Activated naive CD8-positive, alpha-beta T cell treated with anti-CD3 and anti-CD28 coated beads, Interleukin-2, amount 50 U/mL, for 24 hours (primary cell): ENCODE measurements around the gene ZMIZ1.

Experiments
- ATAC-seq: fragments of 150-1000 bp; cut with Tn5 transposase; one replicate; pipeline ENCODE4 v1.10.0; 2021
- DNase-seq: peaks from one replicate; pipeline ENCODE4 v3.0.0; 2021
- H3K27ac Mint-ChIP-seq: one replicate; pipeline ENCODE4 v1.8.0; 2021; ENCODE audit warnings: mild to moderate bottlenecking, mixed read lengths
- H3K27me3 Mint-ChIP-seq: one replicate; pipeline ENCODE4 v1.8.0; 2021; ENCODE audit warnings: mixed read lengths
- H3K36me3 Mint-ChIP-seq: one replicate; pipeline ENCODE4 v1.8.0; 2021; ENCODE audit warnings: low read depth, mixed read lengths
- H3K4me1 Mint-ChIP-seq: one replicate; pipeline ENCODE4 v1.8.0; 2021; ENCODE audit warnings: mixed read lengths
- H3K4me3 Mint-ChIP-seq: one replicate; pipeline ENCODE4 v1.8.0; 2021; ENCODE audit warnings: mild to moderate bottlenecking, moderate library complexity, mixed read lengths
- H3K9me3 Mint-ChIP-seq: one replicate; pipeline ENCODE4 v1.8.0; 2021; ENCODE audit warnings: mixed read lengths

The ZMIZ1 gene, protein sequence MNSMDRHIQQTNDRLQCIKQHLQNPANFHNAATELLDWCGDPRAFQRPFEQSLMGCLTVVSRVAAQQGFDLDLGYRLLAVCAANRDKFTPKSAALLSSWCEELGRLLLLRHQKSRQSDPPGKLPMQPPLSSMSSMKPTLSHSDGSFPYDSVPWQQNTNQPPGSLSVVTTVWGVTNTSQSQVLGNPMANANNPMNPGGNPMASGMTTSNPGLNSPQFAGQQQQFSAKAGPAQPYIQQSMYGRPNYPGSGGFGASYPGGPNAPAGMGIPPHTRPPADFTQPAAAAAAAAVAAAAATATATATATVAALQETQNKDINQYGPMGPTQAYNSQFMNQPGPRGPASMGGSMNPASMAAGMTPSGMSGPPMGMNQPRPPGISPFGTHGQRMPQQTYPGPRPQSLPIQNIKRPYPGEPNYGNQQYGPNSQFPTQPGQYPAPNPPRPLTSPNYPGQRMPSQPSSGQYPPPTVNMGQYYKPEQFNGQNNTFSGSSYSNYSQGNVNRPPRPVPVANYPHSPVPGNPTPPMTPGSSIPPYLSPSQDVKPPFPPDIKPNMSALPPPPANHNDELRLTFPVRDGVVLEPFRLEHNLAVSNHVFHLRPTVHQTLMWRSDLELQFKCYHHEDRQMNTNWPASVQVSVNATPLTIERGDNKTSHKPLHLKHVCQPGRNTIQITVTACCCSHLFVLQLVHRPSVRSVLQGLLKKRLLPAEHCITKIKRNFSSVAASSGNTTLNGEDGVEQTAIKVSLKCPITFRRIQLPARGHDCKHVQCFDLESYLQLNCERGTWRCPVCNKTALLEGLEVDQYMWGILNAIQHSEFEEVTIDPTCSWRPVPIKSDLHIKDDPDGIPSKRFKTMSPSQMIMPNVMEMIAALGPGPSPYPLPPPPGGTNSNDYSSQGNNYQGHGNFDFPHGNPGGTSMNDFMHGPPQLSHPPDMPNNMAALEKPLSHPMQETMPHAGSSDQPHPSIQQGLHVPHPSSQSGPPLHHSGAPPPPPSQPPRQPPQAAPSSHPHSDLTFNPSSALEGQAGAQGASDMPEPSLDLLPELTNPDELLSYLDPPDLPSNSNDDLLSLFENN

GRCh38 chr10:79068562-79069324, at the start of gene ZMIZ1:
Gene ZMIZ1, plus strand, starts transcription at chr10:79068966. Its CDS starts 132,667 bp downstream, at chr10:79201633.
- H3K4me3 Mint-ChIP-seq: peak within 1 kb of the TSS; percentile 90
- ATAC-seq: peak; percentile 65
- peak within 1 kb of the TSS; percentile 76 for H3K27ac Mint-ChIP-seq
- no peaks in the 10 kb centered on the region for H3K9me3 Mint-ChIP-seq
- peak; percentile 85 for DNase-seq
- no peaks in the 10 kb centered on the region for H3K36me3 Mint-ChIP-seq
- H3K27me3 Mint-ChIP-seq: peaks cover 6% of the 10 kb centered on the region
- H3K4me1 Mint-ChIP-seq: peaks cover 42% of the 10 kb centered on the region

- H3K4me3 Mint-ChIP-seq: no peak overlapping the region
- peaks cover 6% of the 10 kb centered on the region for H3K9me3 Mint-ChIP-seq
- no peaks in the 10 kb centered on the region for H3K27me3 Mint-ChIP-seq
- DNase-seq: no peak
- H3K36me3 Mint-ChIP-seq: no peaks in the 10 kb centered on the region
- ATAC-seq: no peak
- no peak overlapping the region for H3K27ac Mint-ChIP-seq
- peaks cover 10% of the 10 kb centered on the region for H3K4me1 Mint-ChIP-seq
Measured at GRCh38 chr10:79019441-79020014, 49.2 kb upstream of the ZMIZ1 start.

GRCh38 chr10:79020015-79020491, 48.7 kb upstream of the ZMIZ1 start:
- ATAC-seq (no peak), DNase-seq (no peak)
- H3K9me3 Mint-ChIP-seq: peaks cover 6% of the 10 kb centered on the region
- H3K4me1 Mint-ChIP-seq: peaks cover 13% of the 10 kb centered on the region
- H3K27me3 Mint-ChIP-seq: no peaks in the 10 kb centered on the region
- H3K4me3 Mint-ChIP-seq: no peak overlapping the region
- no peak overlapping the region for H3K27ac Mint-ChIP-seq
- no peaks in the 10 kb centered on the region for H3K36me3 Mint-ChIP-seq

DNA sequence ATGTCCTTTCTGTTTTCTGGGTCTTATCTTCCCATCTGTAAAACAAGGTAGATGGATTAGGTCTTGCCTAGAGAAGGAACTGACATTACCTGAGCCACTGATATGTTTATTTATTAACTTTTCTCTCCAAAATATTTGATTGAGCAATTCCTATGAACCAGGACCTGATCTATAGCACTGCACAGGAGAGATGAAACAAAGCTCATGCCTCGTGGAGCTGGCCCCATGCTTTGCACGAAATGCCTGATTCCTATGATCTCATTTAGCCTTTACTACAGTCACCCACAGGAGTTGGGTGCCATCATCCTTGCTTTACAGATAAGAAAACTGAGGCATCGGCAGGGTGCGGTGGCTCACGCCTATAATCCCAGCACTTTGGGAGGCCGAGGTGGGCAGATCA, 48.2 kb upstream of the ZMIZ1 start:
- no peaks in the 10 kb centered on the region for H3K36me3 Mint-ChIP-seq
- peaks cover 19% of the 10 kb centered on the region for H3K4me1 Mint-ChIP-seq
- ATAC-seq (no peak), DNase-seq (no peak)
- no peak overlapping the region for H3K27ac Mint-ChIP-seq
- no peaks in the 10 kb centered on the region for H3K27me3 Mint-ChIP-seq
- H3K4me3 Mint-ChIP-seq: no peak overlapping the region
- H3K9me3 Mint-ChIP-seq: peaks cover 6% of the 10 kb centered on the region

DNA sequence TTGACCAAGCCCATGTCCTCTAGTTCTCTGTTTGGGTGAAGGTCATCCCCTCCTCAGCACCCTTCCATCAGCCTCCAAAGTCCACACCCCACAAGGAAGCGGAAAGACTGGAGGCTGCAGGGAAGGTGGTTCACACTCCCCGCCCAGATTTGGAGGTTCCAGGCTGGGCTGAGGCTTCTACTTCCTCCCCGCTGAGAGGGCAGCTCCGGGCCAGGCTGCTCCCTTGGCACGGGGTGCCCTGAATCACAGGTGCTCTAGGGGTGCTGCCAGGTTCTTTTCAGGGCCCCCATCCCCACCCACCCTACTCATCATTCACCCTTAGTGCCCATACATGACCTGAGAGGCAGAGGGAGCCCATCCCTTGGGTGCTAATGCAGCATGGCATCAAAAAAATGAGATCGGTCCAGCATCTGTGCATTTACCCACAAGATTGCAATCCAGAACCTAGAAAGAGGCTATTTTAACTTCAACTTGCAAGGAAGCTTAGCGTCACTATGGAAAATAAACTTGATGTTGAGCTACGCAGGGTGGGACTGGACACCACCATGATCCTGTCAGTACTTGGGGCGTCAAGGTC, 47.3 kb upstream of the ZMIZ1 start:
- Mint-ChIP-seq H3K36me3 (no peaks in the 10 kb centered on the region), H3K9me3 (peaks cover 6% of the 10 kb centered on the region), H3K27ac (no peak overlapping the region), H3K27me3 (no peaks in the 10 kb centered on the region), H3K4me3 (no peak overlapping the region), H3K4me1 (peaks cover 24% of the 10 kb centered on the region)
- no peak for DNase-seq
- ATAC-seq: no peak

DNA sequence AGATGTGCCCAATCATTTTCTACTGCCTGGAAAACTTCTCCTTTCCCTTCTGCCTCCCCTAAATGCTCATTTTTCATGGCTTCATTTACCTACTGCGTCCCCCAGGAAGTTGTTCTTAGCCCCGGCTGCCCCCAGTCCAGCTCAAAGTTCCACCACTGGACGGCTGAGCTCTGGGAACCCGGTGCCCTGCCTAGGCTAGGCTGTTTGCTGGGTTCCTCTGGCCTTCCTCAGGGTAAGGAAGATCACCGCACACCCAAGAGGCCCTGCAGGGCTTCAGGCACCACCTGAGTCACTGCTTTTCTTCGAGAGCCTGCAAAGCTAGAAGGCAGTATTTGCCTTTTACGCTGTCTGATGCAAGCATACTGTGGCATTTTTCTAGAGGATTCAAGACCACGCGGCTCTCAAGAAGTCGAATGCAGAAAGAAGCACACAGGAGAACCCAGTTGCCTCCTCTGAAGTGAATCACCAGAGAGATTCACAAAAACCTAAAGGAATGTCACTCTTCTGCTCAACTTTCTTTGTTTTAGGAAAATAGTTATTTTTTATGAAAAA, 46.7 kb upstream of the ZMIZ1 start:
- no peaks in the 10 kb centered on the region for H3K27me3 Mint-ChIP-seq

GRCh38 chr10:79022565-79023230, 46.1 kb upstream of the ZMIZ1 start:
- no peak for ATAC-seq
- H3K36me3 Mint-ChIP-seq: no peaks in the 10 kb centered on the region
- H3K27ac Mint-ChIP-seq: no peak overlapping the region
- H3K4me3 Mint-ChIP-seq: no peak overlapping the region
- no peaks in the 10 kb centered on the region for H3K27me3 Mint-ChIP-seq
- peaks cover 35% of the 10 kb centered on the region for H3K4me1 Mint-ChIP-seq
- peaks cover 5% of the 10 kb centered on the region for H3K9me3 Mint-ChIP-seq
- DNase-seq: no peak

More for the DNA sequence above, 46.7 kb upstream of the ZMIZ1 start:
- DNase-seq (no peak), ATAC-seq (no peak)
- Mint-ChIP-seq H3K4me1 (peaks cover 29% of the 10 kb centered on the region), H3K9me3 (peaks cover 6% of the 10 kb centered on the region), H3K27ac (no peak overlapping the region), H3K4me3 (no peak overlapping the region), H3K36me3 (no peaks in the 10 kb centered on the region)

GRCh38 chr10:79023240-79024162, 45.3 kb upstream of the ZMIZ1 start:
- no peak overlapping the region for H3K27ac Mint-ChIP-seq
- H3K27me3 Mint-ChIP-seq: no peaks in the 10 kb centered on the region
- H3K36me3 Mint-ChIP-seq: no peaks in the 10 kb centered on the region
- ATAC-seq (no peak), DNase-seq (no peak)
- peaks cover 41% of the 10 kb centered on the region for H3K4me1 Mint-ChIP-seq
- H3K4me3 Mint-ChIP-seq: no peak overlapping the region
- H3K9me3 Mint-ChIP-seq: no peaks in the 10 kb centered on the region

DNA sequence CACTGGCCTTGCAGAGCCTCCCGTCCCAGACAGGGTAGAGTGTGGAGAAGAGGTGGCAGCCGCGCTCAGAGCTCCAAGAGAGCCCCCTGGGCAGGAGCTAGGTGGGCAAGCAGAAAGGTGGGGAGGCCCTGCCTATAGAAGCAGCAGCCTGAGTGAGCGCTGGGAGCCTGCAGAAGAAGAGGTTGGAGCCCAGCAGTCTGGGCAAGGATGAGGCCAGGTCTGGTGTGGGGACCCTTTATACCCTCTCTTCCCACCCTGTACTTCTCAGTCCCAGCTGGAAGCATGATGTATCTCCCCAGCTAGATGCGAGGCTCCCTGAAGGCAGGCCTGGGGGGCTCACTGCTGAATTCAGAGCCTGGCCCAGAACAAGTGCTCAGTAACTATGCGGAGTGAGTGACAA, 44.5 kb upstream of the ZMIZ1 start:
- ATAC-seq (no peak), DNase-seq (no peak)
- Mint-ChIP-seq H3K9me3 (no peaks in the 10 kb centered on the region), H3K27ac (no peak overlapping the region), H3K4me3 (no peak overlapping the region), H3K27me3 (no peaks in the 10 kb centered on the region), H3K36me3 (no peaks in the 10 kb centered on the region), H3K4me1 (peaks cover 41% of the 10 kb centered on the region)

- no peaks in the 10 kb centered on the region for H3K27me3 Mint-ChIP-seq
- no peak overlapping the region for H3K27ac Mint-ChIP-seq
- no peaks in the 10 kb centered on the region for H3K36me3 Mint-ChIP-seq
- peaks cover 40% of the 10 kb centered on the region for H3K4me1 Mint-ChIP-seq
- ATAC-seq: no peak
- no peaks in the 10 kb centered on the region for H3K9me3 Mint-ChIP-seq
- no peak overlapping the region for H3K4me3 Mint-ChIP-seq
- no peak for DNase-seq
Measured at GRCh38 chr10:79024720-79025198, 44.0 kb upstream of the ZMIZ1 start.

DNA sequence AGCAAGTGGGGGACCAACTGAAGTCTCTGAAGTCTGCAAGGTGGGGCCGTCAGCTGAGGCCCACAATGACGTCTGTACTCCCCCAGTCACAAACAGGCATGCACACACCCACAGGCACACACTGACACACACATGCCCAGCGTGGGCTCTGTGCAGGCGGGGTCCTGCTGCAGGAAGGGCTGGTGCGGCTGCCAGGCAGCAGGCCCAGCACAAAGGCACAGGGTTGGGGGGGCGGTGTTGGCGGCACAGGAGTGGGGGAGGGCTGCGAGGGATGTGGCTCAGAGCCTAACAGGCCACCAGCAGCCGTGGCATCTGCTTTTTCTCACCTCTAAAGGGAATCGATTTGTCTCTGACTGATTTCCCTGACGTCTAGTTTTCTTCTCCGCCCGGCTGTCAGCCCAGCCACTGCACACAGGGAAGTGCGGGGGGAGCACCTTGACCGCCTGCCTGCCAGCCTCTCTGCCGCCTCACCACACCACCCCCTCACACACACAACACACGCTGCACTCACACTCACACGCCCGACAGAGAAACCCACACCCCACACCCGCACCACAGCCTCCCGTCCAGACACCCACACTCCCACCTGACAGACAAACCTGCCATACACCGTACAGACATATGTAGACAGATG, 43.5 kb upstream of the ZMIZ1 start:
- H3K4me3 Mint-ChIP-seq: no peak overlapping the region
- no peaks in the 10 kb centered on the region for H3K9me3 Mint-ChIP-seq
- DNase-seq (peak; percentile 54), ATAC-seq (peak; percentile 40)
- peaks cover 37% of the 10 kb centered on the region for H3K4me1 Mint-ChIP-seq
- H3K27me3 Mint-ChIP-seq: no peaks in the 10 kb centered on the region
- H3K36me3 Mint-ChIP-seq: no peaks in the 10 kb centered on the region
- peak overlapping the region; percentile 36 for H3K27ac Mint-ChIP-seq

DNA sequence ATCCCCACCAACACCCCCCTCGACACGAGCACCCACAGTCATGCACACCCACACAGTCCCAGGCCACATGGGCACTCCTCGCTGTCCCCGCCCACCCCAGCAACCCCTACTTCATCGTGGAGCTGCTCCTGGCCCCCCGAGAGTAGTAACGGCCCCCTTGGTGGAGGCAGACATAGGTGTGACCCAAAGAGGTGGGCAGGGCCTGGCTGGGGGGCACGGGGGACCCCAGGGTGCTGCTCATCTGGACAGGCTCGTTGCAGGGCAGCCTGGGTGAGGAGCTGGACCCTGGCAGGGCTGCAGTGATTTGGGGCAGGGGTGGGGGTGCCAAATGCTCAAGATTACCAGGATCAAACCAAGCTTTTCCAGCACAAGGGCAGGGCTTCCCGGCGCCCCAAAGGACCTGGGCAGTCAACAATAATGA, 42.4 kb upstream of the ZMIZ1 start:
- Mint-ChIP-seq H3K27ac (no peak overlapping the region), H3K4me1 (peaks cover 37% of the 10 kb centered on the region), H3K9me3 (no peaks in the 10 kb centered on the region), H3K4me3 (no peak overlapping the region), H3K27me3 (no peaks in the 10 kb centered on the region), H3K36me3 (no peaks in the 10 kb centered on the region)
- DNase-seq: no peak
- no peak for ATAC-seq
